Liver (tissue), 9 donors: Measurements from ENCODE around the gene CASTOR1. TPM values are rescaled to one million over a fixed set of nuclear protein-coding genes. Genes with fewer than 3 reads are reported as not detected.

Source experiments
- DNase-seq: peaks from one replicate; pipeline ENCODE4 v3.0.0-alpha.2; 2017; ENCODE audit warnings: low spot score
- H3K27ac ChIP-seq, 2 donors: one replicate each; pipeline ENCODE4 v1.7.0; 2013; ENCODE audit warnings: inconsistent platforms in 2 of 2, low read length in 2 of 2, control low read depth in 1 of 2, low read depth in 1 of 2, mild to moderate bottlenecking in 1 of 2
- H3K27me3 ChIP-seq, 4 donors: one replicate each; pipeline versions ENCODE4 v1.6.1 to v1.7.0; 2013; ENCODE audit warnings: low read length in 3 of 4, inconsistent platforms in 1 of 4, mild to moderate bottlenecking in 1 of 4, moderate library complexity in 1 of 4; ENCODE audit not compliant: control insufficient read depth in 4 of 4, insufficient read depth in 4 of 4
- H3K36me3 ChIP-seq, 4 donors: one replicate each; pipeline versions ENCODE4 v1.6.1 to v1.7.0; 2013; ENCODE audit warnings: low read length in 3 of 4, mild to moderate bottlenecking in 3 of 4, low read depth in 1 of 4, moderate library complexity in 1 of 4; ENCODE audit not compliant: control insufficient read depth in 4 of 4, insufficient read depth in 3 of 4
- H3K4me1 ChIP-seq, 4 donors: one replicate each; pipeline versions ENCODE4 v1.6.1 to v1.7.0; 2013; ENCODE audit warnings: low read length in 3 of 4, mild to moderate bottlenecking in 3 of 4, moderate library complexity in 1 of 4; ENCODE audit not compliant: control insufficient read depth in 4 of 4, insufficient read depth in 4 of 4
- H3K4me3 ChIP-seq, 3 donors: one replicate each; pipeline versions ENCODE4 v1.6.1 to v1.7.0; 2013; ENCODE audit warnings: low read length in 3 of 3, control low read depth in 1 of 3, low read depth in 1 of 3, mild to moderate bottlenecking in 1 of 3
- H3K9ac ChIP-seq, 2 donors: one replicate each; pipeline ENCODE4 v1.7.0; 2013; ENCODE audit warnings: low read length in 2 of 2, mild to moderate bottlenecking in 2 of 2, moderate library complexity in 2 of 2, control low read depth in 1 of 2, low read depth in 1 of 2
- H3K9me3 ChIP-seq, 4 donors: one replicate each; pipeline versions ENCODE4 v1.6.1 to v1.7.0; 2013; ENCODE audit warnings: low read length in 3 of 4; ENCODE audit not compliant: control insufficient read depth in 4 of 4
- FOXA1 ChIP-seq: IDR thresholded peaks from 2 replicates; pipeline ENCODE4 v1.6.1; 2016; ENCODE audit warnings: antibody characterized with exemption
- FOXA2 ChIP-seq: IDR thresholded peaks from 2 replicates; pipeline ENCODE4 v1.6.1; 2016; ENCODE audit warnings: antibody characterized with exemption
- GABPA ChIP-seq, 2 donors: IDR thresholded peaks in 1 of 2; conservative IDR thresholded peaks in 1 of 2; 2 replicates each; pipeline ENCODE4 v1.6.1; 2016; ENCODE audit warnings: antibody characterized with exemption in 2 of 2, mild to moderate bottlenecking in 1 of 2, moderate library complexity in 1 of 2
- HNF4A ChIP-seq, 2 donors: conservative IDR thresholded peaks; 2 replicates each; pipeline ENCODE4 v1.6.1; 2016; ENCODE audit warnings: antibody characterized with exemption in 2 of 2, mild to moderate bottlenecking in 2 of 2
- HNF4G ChIP-seq: IDR thresholded peaks from 2 replicates; pipeline ENCODE4 v1.6.1; 2016; ENCODE audit warnings: antibody characterized with exemption
- JUND ChIP-seq, 2 donors: IDR thresholded peaks; 2 replicates each; pipeline ENCODE4 v1.6.1; 2016; ENCODE audit warnings: antibody characterized with exemption in 2 of 2
- NR2F2 ChIP-seq: IDR thresholded peaks from 2 replicates; pipeline ENCODE4 v1.6.1; 2016; ENCODE audit warnings: antibody characterized with exemption
- RAD21 ChIP-seq, 2 donors: IDR thresholded peaks; 2 replicates each; pipeline ENCODE4 v1.6.1; 2016; ENCODE audit warnings: antibody characterized with exemption in 2 of 2, mild to moderate bottlenecking in 2 of 2
- REST ChIP-seq: IDR thresholded peaks from 2 replicates; pipeline ENCODE4 v1.6.1; 2016; ENCODE audit warnings: antibody characterized with exemption, mild to moderate bottlenecking
- RXRA ChIP-seq, 2 donors: IDR thresholded peaks; 2 replicates each; pipeline ENCODE4 v1.6.1; 2017 to 2018; ENCODE audit warnings: antibody characterized with exemption in 2 of 2, mild to moderate bottlenecking in 1 of 2
- TAF1 ChIP-seq: conservative IDR thresholded peaks from 2 replicates; pipeline ENCODE4 v1.6.1; 2016; ENCODE audit warnings: antibody characterized with exemption, mild to moderate bottlenecking
- YY1 ChIP-seq: IDR thresholded peaks from 2 replicates; pipeline ENCODE4 v1.6.1; 2016; ENCODE audit warnings: antibody characterized with exemption, mild to moderate bottlenecking
- WGBS: extraction: QIAGEN DNeasy Blood & Tissue Kit; methylation state at CpG from one replicate; pipeline ENCODE4 v1.1.7; 2013; 5-methylcytosine and 5-hydroxymethylcytosine counted together
- polyA plus RNA-seq, 2 donors: library from polyadenylated mRNA; stranded (reverse) in 1 of 2; unstranded in 1 of 2; fragments of 200-250 nt in 1 of 2; fragments of >200 nt in 1 of 2; fragmentation: Nextera tagmentation in 1 of 2; extraction: Ambion mirVana in 1 of 2; gene quantifications; one replicate each; pipeline versions ENCODE4 v1.2.1 to v1.2.3, GENCODE V29; 2013 to 2015
- total RNA-seq, 2 donors: library from RNA; depleted of rRNA; stranded (reverse); fragments of >200 nt; gene quantifications; one replicate each; pipeline ENCODE4 v1.2.3, GENCODE V29; 2014
- TF ChIP-seq, protein P1 (sequence below): IDR thresholded peaks from 2 replicates; pipeline ENCODE4 v1.6.1; 2016; ENCODE audit warnings: antibody characterized with exemption
- TF ChIP-seq, protein P2 (sequence below): fragments of 150-350 bp; IDR thresholded peaks from 2 replicates; pipeline ENCODE4 v1.5.1; 2017; ENCODE audit warnings: improper control_type of control experiment, low read depth, low read length; ENCODE audit not compliant: missing input control
- TF ChIP-seq, protein P3 (sequence below): IDR thresholded peaks from 2 replicates; pipeline ENCODE4 v1.6.1; 2016; ENCODE audit warnings: antibody characterized with exemption
- TF ChIP-seq, protein P4 (sequence below): IDR thresholded peaks from 2 replicates; pipeline ENCODE4 v1.6.1; 2016; ENCODE audit warnings: antibody characterized with exemption
- donor health status: healthy.
- donor health status: healthy.
- donor health status: healthy.
- donor health status: healthy.
- donor health status: healthy.

Gene CASTOR1
- total and polyA plus RNA-seq, 4 donors = 1.8 to 5.4 (median 2.4) TPM

GRCh38 chr22:30260276-30260675 lies 29.0 kb downstream of the CASTOR1 start:
- Histone ChIP-seq H3K27me3 (no peaks in the 10 kb centered on the region), H3K9me3 (no peaks in the 10 kb centered on the region), H3K4me1 (peaks cover 0 to 10% (median 4%) of the 10 kb centered on the region in 4 donors), H3K27ac (no peak overlapping the region), H3K9ac (no peak overlapping the region), H3K36me3 (no peaks in the 10 kb centered on the region), H3K4me3 (no peak overlapping the region)
- DNase-seq = no peak
- WGBS = 89% methylated on average over 11 of the region's 11 CpGs
- TF ChIP-seq RAD21 (IDR thresholded peaks at IDR 0.05) (no peak), JUND (IDR thresholded peaks at IDR 0.05) (no peak), HNF4A (conservative IDR thresholded peaks at IDR 0.05) (no peak), REST (no peak), TAF1 (no peak), GABPA (IDR thresholded peaks at IDR 0.05 in 1 of 2, conservative IDR thresholded peaks at IDR 0.05 in 1 of 2) (no peak), NR2F2 (no peak), RXRA (IDR thresholded peaks at IDR 0.05) (no peak), YY1 (no peak), FOXA2 (no peak), HNF4G (no peak)
- TF ChIP-seq, protein P1, sequence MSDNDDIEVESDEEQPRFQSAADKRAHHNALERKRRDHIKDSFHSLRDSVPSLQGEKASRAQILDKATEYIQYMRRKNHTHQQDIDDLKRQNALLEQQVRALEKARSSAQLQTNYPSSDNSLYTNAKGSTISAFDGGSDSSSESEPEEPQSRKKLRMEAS = no peak
- TF ChIP-seq, protein P2, sequence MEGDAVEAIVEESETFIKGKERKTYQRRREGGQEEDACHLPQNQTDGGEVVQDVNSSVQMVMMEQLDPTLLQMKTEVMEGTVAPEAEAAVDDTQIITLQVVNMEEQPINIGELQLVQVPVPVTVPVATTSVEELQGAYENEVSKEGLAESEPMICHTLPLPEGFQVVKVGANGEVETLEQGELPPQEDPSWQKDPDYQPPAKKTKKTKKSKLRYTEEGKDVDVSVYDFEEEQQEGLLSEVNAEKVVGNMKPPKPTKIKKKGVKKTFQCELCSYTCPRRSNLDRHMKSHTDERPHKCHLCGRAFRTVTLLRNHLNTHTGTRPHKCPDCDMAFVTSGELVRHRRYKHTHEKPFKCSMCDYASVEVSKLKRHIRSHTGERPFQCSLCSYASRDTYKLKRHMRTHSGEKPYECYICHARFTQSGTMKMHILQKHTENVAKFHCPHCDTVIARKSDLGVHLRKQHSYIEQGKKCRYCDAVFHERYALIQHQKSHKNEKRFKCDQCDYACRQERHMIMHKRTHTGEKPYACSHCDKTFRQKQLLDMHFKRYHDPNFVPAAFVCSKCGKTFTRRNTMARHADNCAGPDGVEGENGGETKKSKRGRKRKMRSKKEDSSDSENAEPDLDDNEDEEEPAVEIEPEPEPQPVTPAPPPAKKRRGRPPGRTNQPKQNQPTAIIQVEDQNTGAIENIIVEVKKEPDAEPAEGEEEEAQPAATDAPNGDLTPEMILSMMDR = no peak
- TF ChIP-seq, protein P3, sequence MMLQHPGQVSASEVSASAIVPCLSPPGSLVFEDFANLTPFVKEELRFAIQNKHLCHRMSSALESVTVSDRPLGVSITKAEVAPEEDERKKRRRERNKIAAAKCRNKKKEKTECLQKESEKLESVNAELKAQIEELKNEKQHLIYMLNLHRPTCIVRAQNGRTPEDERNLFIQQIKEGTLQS = no peak
- TF ChIP-seq, protein P4, sequence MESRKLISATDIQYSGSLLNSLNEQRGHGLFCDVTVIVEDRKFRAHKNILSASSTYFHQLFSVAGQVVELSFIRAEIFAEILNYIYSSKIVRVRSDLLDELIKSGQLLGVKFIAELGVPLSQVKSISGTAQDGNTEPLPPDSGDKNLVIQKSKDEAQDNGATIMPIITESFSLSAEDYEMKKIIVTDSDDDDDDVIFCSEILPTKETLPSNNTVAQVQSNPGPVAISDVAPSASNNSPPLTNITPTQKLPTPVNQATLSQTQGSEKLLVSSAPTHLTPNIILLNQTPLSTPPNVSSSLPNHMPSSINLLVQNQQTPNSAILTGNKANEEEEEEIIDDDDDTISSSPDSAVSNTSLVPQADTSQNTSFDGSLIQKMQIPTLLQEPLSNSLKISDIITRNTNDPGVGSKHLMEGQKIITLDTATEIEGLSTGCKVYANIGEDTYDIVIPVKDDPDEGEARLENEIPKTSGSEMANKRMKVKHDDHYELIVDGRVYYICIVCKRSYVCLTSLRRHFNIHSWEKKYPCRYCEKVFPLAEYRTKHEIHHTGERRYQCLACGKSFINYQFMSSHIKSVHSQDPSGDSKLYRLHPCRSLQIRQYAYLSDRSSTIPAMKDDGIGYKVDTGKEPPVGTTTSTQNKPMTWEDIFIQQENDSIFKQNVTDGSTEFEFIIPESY = no peak

DNA sequence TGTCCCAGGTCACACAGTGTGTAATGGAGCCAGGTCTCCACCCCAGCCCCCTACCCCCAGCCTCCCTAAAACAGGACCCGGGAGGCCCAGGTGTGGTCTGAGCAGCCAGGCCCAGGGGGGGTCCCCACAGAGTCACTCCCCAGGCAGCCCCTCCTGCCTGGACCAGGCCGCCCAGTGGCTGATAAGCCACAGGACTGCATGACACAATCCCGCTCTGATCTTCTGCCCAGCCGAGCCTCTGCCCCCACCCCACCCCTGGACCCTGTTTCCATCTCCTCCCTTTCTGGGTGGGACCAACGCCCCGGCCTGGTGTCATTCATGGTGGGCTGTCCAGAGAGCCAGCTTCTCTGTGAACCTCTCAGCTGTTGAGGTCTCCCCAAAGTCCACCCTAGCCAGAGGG lies 35.0 kb downstream of the CASTOR1 start:
- Histone ChIP-seq H3K9ac (no peak overlapping the region), H3K4me1 (peaks cover 0 to 7% (median 4%) of the 10 kb centered on the region in 4 donors)
- TF ChIP-seq RXRA (IDR thresholded peaks at IDR 0.05) (no peak), JUND (IDR thresholded peaks at IDR 0.05) (no peak), REST (no peak), FOXA2 (no peak), FOXA1 (no peak), TAF1 (no peak)
- TF ChIP-seq, protein P4 = no peak
- TF ChIP-seq, protein P2 = no peak

More for the DNA sequence above, 35.0 kb downstream of the CASTOR1 start:
- 75% methylated on average over 6 of the region's 6 CpGs for WGBS
- Histone ChIP-seq H3K4me3 (no peak overlapping the region), H3K9me3 (no peaks in the 10 kb centered on the region), H3K27me3 (no peaks in the 10 kb centered on the region), H3K27ac (no peak overlapping the region), H3K36me3 (no peaks in the 10 kb centered on the region)
- DNase-seq = no peak
